Upper lobe of left lung (tissue), 4 donors: ENCODE data around the gene SEPTIN2.

Source experiments
- POLR2A ChIP-seq, 4 donors: fragments of 450-650 bp; IDR thresholded peaks; one replicate each; pipeline ENCODE4 v1.5.1; 2016 to 2017; ENCODE audit warnings: antibody characterized with exemption in 4 of 4, mild to moderate bottlenecking in 2 of 4
- POLR2AphosphoS5 ChIP-seq, 2 donors: sonication (generic); formaldehyde crosslinking; IDR thresholded peaks; one replicate each; pipeline ENCODE4 v1.5.1; 2017; ENCODE audit warnings: antibody characterized with exemption in 2 of 2
- TF ChIP-seq, protein P1 (sequence below), 6 experiments: fragments of 450-650 bp in 4 of 6; fragments of 200-600 bp in 2 of 6; sonication (generic) in 2 of 6; IDR thresholded peaks; one replicate each; pipeline ENCODE4 v1.5.1; 2016 to 2019; ENCODE audit warnings: antibody characterized with exemption in 6 of 6

DNA sequence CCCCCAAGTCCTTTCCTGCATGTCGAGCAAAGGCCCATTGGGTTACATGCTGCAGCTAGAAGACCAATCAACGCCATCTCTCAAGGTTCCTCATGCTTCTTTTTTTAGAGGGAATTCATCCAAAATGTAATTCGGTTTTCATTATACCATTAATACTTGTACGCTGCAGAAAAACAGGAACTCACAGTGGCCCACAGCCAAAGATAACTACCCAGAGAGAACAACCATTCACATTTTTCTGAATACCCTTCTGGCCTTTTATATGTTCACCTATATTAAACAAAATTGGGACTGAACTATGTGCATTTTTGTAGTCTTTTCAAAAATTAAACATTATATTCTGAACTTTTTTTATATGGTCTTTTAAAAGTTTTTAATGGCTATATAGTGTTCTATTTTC is 66.1 kb downstream of the SEPTIN2 start:
- TF ChIP-seq POLR2AphosphoS5 (IDR thresholded peaks at IDR 0.05) (no peak), POLR2A (IDR thresholded peaks at IDR 0.05) (no peak)
- TF ChIP-seq, protein P1, sequence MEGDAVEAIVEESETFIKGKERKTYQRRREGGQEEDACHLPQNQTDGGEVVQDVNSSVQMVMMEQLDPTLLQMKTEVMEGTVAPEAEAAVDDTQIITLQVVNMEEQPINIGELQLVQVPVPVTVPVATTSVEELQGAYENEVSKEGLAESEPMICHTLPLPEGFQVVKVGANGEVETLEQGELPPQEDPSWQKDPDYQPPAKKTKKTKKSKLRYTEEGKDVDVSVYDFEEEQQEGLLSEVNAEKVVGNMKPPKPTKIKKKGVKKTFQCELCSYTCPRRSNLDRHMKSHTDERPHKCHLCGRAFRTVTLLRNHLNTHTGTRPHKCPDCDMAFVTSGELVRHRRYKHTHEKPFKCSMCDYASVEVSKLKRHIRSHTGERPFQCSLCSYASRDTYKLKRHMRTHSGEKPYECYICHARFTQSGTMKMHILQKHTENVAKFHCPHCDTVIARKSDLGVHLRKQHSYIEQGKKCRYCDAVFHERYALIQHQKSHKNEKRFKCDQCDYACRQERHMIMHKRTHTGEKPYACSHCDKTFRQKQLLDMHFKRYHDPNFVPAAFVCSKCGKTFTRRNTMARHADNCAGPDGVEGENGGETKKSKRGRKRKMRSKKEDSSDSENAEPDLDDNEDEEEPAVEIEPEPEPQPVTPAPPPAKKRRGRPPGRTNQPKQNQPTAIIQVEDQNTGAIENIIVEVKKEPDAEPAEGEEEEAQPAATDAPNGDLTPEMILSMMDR (IDR thresholded peaks at IDR 0.05) = no peak
